Neuronal stem cell (in vitro differentiated cells): Measurements from ENCODE around the gene RAD51B.

Experiments
- DNase-seq: peaks from one replicate; pipeline ENCODE4 v3.0.0-alpha.2; 2013; ENCODE audit warnings: low spot score
- H2AFZ ChIP-seq: one replicate; pipeline ENCODE4 v1.6.1; 2013; ENCODE audit warnings: mild to moderate bottlenecking, low read length, inconsistent platforms
- H2AK5ac ChIP-seq: 2 replicates; pipeline ENCODE4 v1.6.1; 2013; ENCODE audit warnings: low read depth, mild to moderate bottlenecking, inconsistent platforms, low read length, moderate library complexity, mixed read lengths
- H2BK120ac ChIP-seq: 2 replicates; pipeline ENCODE4 v1.6.1; 2013; ENCODE audit warnings: low read depth, mild to moderate bottlenecking, inconsistent platforms, low read length, moderate library complexity, mixed read lengths
- H2BK12ac ChIP-seq: one replicate; pipeline ENCODE4 v1.6.1; 2013; ENCODE audit warnings: low read length, inconsistent platforms
- H2BK15ac ChIP-seq: 2 replicates; pipeline ENCODE4 v1.6.1; 2013; ENCODE audit warnings: mild to moderate bottlenecking, low read length, inconsistent platforms, mixed read lengths
- H2BK5ac ChIP-seq: one replicate; pipeline ENCODE4 v1.6.1; 2013; ENCODE audit warnings: inconsistent platforms, mild to moderate bottlenecking, low read length, moderate library complexity
- H3K14ac ChIP-seq: one replicate; pipeline ENCODE4 v1.6.1; 2013; ENCODE audit warnings: low read length, inconsistent platforms
- H3K18ac ChIP-seq: 2 replicates; pipeline ENCODE4 v1.6.1; 2013; ENCODE audit warnings: low read length, inconsistent platforms
- H3K23ac ChIP-seq: 2 replicates; pipeline ENCODE4 v1.6.1; 2013; ENCODE audit warnings: low read depth, mild to moderate bottlenecking, mixed read lengths, low read length, inconsistent platforms; ENCODE audit not compliant: poor library complexity
- H3K27ac ChIP-seq: replicated peaks from 3 replicates; pipeline ENCODE4 v1.5.1; 2013; ENCODE audit warnings: low read length, inconsistent platforms
- H3K27me3 ChIP-seq, 3 experiments: 2 replicates each; pipeline ENCODE4 v1.6.1; 2013; ENCODE audit warnings: low read length in 3 of 3, mild to moderate bottlenecking in 2 of 3, inconsistent platforms in 1 of 3, low read depth in 1 of 3, mixed read lengths in 1 of 3, moderate library complexity in 1 of 3; ENCODE audit not compliant: control insufficient read depth in 3 of 3, insufficient read depth in 3 of 3
- H3K36me3 ChIP-seq, 2 donors: replicated peaks in 1 of 2; 2 replicates each; pipeline ENCODE4 v1.6.1; 2013; ENCODE audit warnings: low read length in 2 of 2; ENCODE audit not compliant: control insufficient read depth in 2 of 2, insufficient read depth in 2 of 2
- H3K4ac ChIP-seq: 2 replicates; pipeline ENCODE4 v1.6.1; 2013; ENCODE audit warnings: inconsistent platforms, mild to moderate bottlenecking, low read length, moderate library complexity
- H3K4me1 ChIP-seq, 2 donors: 1 replicate in 1 of 2; 2 replicates in 1 of 2; pipeline ENCODE4 v1.6.1; 2013; ENCODE audit warnings: low read length in 2 of 2, low read depth in 1 of 2; ENCODE audit not compliant: control insufficient read depth in 2 of 2, insufficient read depth in 1 of 2
- H3K4me2 ChIP-seq: one replicate; pipeline ENCODE4 v1.6.1; 2013; ENCODE audit warnings: mild to moderate bottlenecking, low read length, inconsistent platforms; ENCODE audit not compliant: insufficient read depth, poor library complexity, severe bottlenecking
- H3K4me3 ChIP-seq, 2 donors: 2 replicates each; pipeline ENCODE4 v1.5.1; 2013; ENCODE audit warnings: low read length in 2 of 2, mild to moderate bottlenecking in 2 of 2, inconsistent platforms in 1 of 2, moderate library complexity in 1 of 2
- H3K79me1 ChIP-seq: one replicate; pipeline ENCODE4 v1.6.1; 2013; ENCODE audit warnings: low read depth, mild to moderate bottlenecking, inconsistent platforms, low read length, moderate library complexity
- H3K9ac ChIP-seq: one replicate; pipeline ENCODE4 v1.6.1; 2013; ENCODE audit warnings: mild to moderate bottlenecking, low read depth, low read length, inconsistent platforms; ENCODE audit not compliant: poor library complexity
- H3K9me3 ChIP-seq, 2 donors: replicated peaks in 1 of 2; 2 replicates each; pipeline versions ENCODE3 to v1.6.1; 2013; ENCODE audit warnings: low read length in 2 of 2, mild to moderate bottlenecking in 2 of 2, inconsistent platforms in 1 of 2, low read depth in 1 of 2, mixed read lengths in 1 of 2, moderate library complexity in 1 of 2; ENCODE audit not compliant: control insufficient read depth in 2 of 2, insufficient read depth in 1 of 2
- H4K8ac ChIP-seq: one replicate; pipeline ENCODE4 v1.6.1; 2013; ENCODE audit warnings: low read depth, mild to moderate bottlenecking, inconsistent platforms, low read length, moderate library complexity
- H4K91ac ChIP-seq: one replicate; pipeline ENCODE4 v1.6.1; 2013; ENCODE audit warnings: low read length, low read depth, mild to moderate bottlenecking, inconsistent platforms; ENCODE audit not compliant: poor library complexity
- WGBS, 2 donors: extraction: QIAGEN DNeasy Blood & Tissue Kit; methylation state at CpG; one replicate each; pipeline ENCODE4 v1.1.7; 2013; ENCODE audit warnings: missing lambda C conversion rate in 2 of 2, mixed read lengths in 1 of 2; ENCODE audit not compliant: insufficient read length in 2 of 2, insufficient replicate concordance in 1 of 2; ENCODE audit errors: extremely low coverage in 2 of 2; 5-methylcytosine and 5-hydroxymethylcytosine counted together

Gene RAD51B

GRCh38 chr14:68166731-68167382 is 347.3 kb downstream of the RAD51B start:
- no peak overlapping the region for H4K91ac ChIP-seq
- H3K4me3 ChIP-seq: no peak overlapping the region
- no peak overlapping the region for H2BK15ac ChIP-seq
- H3K4ac ChIP-seq: no peak overlapping the region
- H2AFZ ChIP-seq: no peak overlapping the region
- no peak overlapping the region for H2BK12ac ChIP-seq
- H3K79me1 ChIP-seq: no peaks in the 10 kb centered on the region
- no CpG with 5 or more reads among the region's 3 CpGs for WGBS, 2 donors
- H3K9ac ChIP-seq: no peak overlapping the region
- no peak overlapping the region for H2BK5ac ChIP-seq
- H2AK5ac ChIP-seq: no peak overlapping the region
- H4K8ac ChIP-seq: no peak overlapping the region
- H3K9me3 ChIP-seq: no peaks in the 10 kb centered on the region
- H3K14ac ChIP-seq: no peak overlapping the region
- DNase-seq: no peak
- no peak overlapping the region for H3K27ac ChIP-seq
- H3K27me3 ChIP-seq: no peaks in the 10 kb centered on the region
- H3K18ac ChIP-seq: no peak overlapping the region
- H2BK120ac ChIP-seq: no peak overlapping the region
- peaks cover 0 to 2% of the 10 kb centered on the region in 2 donors for H3K4me1 ChIP-seq
- no peak overlapping the region for H3K4me2 ChIP-seq
- H3K23ac ChIP-seq: no peak overlapping the region
- H3K36me3 ChIP-seq: no peaks in the 10 kb centered on the region

GRCh38 chr14:68167383-68168087 is 348.0 kb downstream of the RAD51B start:
- Histone ChIP-seq H3K18ac (no peak overlapping the region), H4K91ac (no peak overlapping the region), H3K27me3 (no peaks in the 10 kb centered on the region), H3K14ac (no peak overlapping the region), H2AK5ac (no peak overlapping the region), H3K79me1 (no peaks in the 10 kb centered on the region), H2AFZ (no peak overlapping the region), H2BK5ac (no peak overlapping the region), H4K8ac (no peak overlapping the region), H3K4me3 (no peak overlapping the region), H2BK120ac (no peak overlapping the region), H3K9me3 (no peaks in the 10 kb centered on the region), H3K36me3 (no peaks in the 10 kb centered on the region), H3K27ac (no peak overlapping the region), H3K4me1 (peaks cover 0 to 2% of the 10 kb centered on the region in 2 donors), H3K9ac (no peak overlapping the region), H3K4ac (no peak overlapping the region), H3K4me2 (no peak overlapping the region), H3K23ac (no peak overlapping the region), H2BK12ac (no peak overlapping the region), H2BK15ac (no peak overlapping the region)
- DNase-seq: no peak
- WGBS, 2 donors: no CpG with 5 or more reads among the region's 5 CpGs

GRCh38 chr14:68168460-68169109 is 349.0 kb downstream of the RAD51B start:
- Histone ChIP-seq H2BK15ac (no peak overlapping the region), H3K4me1 (peaks cover 0 to 2% of the 10 kb centered on the region in 2 donors), H3K4ac (no peak overlapping the region), H4K8ac (no peak overlapping the region), H3K36me3 (no peaks in the 10 kb centered on the region), H3K23ac (no peak overlapping the region), H3K14ac (no peak overlapping the region), H3K79me1 (no peaks in the 10 kb centered on the region), H2AFZ (no peak overlapping the region), H3K4me3 (no peak overlapping the region), H4K91ac (no peak overlapping the region), H2AK5ac (no peak overlapping the region), H3K9ac (no peak overlapping the region), H2BK120ac (no peak overlapping the region), H3K27ac (no peak overlapping the region), H3K27me3 (no peaks in the 10 kb centered on the region), H2BK5ac (no peak overlapping the region), H3K4me2 (no peak overlapping the region), H3K18ac (no peak overlapping the region), H2BK12ac (no peak overlapping the region), H3K9me3 (no peaks in the 10 kb centered on the region)
- no CpG with 5 or more reads among the region's 1 CpG for WGBS, 2 donors
- DNase-seq: no peak

GRCh38 chr14:68172216-68172615 is 352.6 kb downstream of the RAD51B start:
- H3K79me1 ChIP-seq: no peaks in the 10 kb centered on the region
- H2BK15ac ChIP-seq: no peak overlapping the region
- no peak overlapping the region for H2BK120ac ChIP-seq
- H3K4me3 ChIP-seq: no peak overlapping the region
- H4K91ac ChIP-seq: no peak overlapping the region
- H3K14ac ChIP-seq: no peak overlapping the region
- H3K9ac ChIP-seq: no peak overlapping the region
- WGBS, 2 donors: no CpG with 5 or more reads among the region's 3 CpGs
- H3K23ac ChIP-seq: no peak overlapping the region
- H3K9me3 ChIP-seq: no peaks in the 10 kb centered on the region
- H3K4ac ChIP-seq: no peak overlapping the region
- H3K4me2 ChIP-seq: no peak overlapping the region
- no peak overlapping the region for H4K8ac ChIP-seq
- no peak for DNase-seq
- no peak overlapping the region for H2AFZ ChIP-seq
- no peaks in the 10 kb centered on the region for H3K27me3 ChIP-seq
- no peaks in the 10 kb centered on the region for H3K36me3 ChIP-seq
- H2BK5ac ChIP-seq: no peak overlapping the region
- H2AK5ac ChIP-seq: no peak overlapping the region
- H3K18ac ChIP-seq: no peak overlapping the region
- H2BK12ac ChIP-seq: no peak overlapping the region
- H3K27ac ChIP-seq: no peak overlapping the region
- no peaks in the 10 kb centered on the region for H3K4me1 ChIP-seq
